ENCODE results near the gene CD93. TPM values are rescaled to one million over a fixed set of nuclear protein-coding genes. Genes with fewer than 3 reads are reported as not detected.

The CD93 gene
- total RNA-seq, 2 experiments from 2014 or later, result 1.1 TPM

GRCh38 chr20:23129891-23130621, 43.9 kb upstream of the CD93 start:
- no peaks in the 10 kb centered on the region for H3K36me3 Mint-ChIP-seq (ENCODE audit: low read depth)
- DNase-seq, result no peak
- Histone ChIP-seq H3K4me3 (ENCODE audit: low read length) (no peak overlapping the region), H3K4me1 (ENCODE audit: insufficient read depth, low read length) (peaks cover 28% of the 10 kb centered on the region), H3K27me3 (ENCODE audit: control insufficient read depth in 1 of 2, insufficient read depth in 2 of 2, low read length in 2 of 2) (no peaks in the 10 kb centered on the region), H3K36me3 (ENCODE audit: insufficient read depth, low read length) (no peaks in the 10 kb centered on the region), H3K9me3 (ENCODE audit: control insufficient read depth in 1 of 2, insufficient read depth in 1 of 2, low read length in 2 of 2) (no peaks in the 10 kb centered on the region), H3K27ac (ENCODE audit: low read depth in 1 of 2, low read length in 2 of 2) (no peak overlapping the region)
- no peak overlapping the region for H3K27ac Mint-ChIP-seq
- H3K9me3 Mint-ChIP-seq, result no peaks in the 10 kb centered on the region
- CTCF ChIA-PET, result no interaction called here
- TF ChIP-seq CTCF (IDR thresholded peaks at IDR 0.05), result no peak
- ATAC-seq (ENCODE audit: poor library complexity), result no peak
- no peak overlapping the region for H3K4me3 Mint-ChIP-seq
- POLR2A ChIA-PET, result no interaction called here
- intact Hi-C loops (cut with DNase I, micrococcal nuclease), result no loop called here
- no peaks in the 10 kb centered on the region for H3K27me3 Mint-ChIP-seq
- no peaks in the 10 kb centered on the region for H3K4me1 Mint-ChIP-seq (ENCODE audit: low read depth)

- no peaks in the 10 kb centered on the region for H3K9me3 Mint-ChIP-seq
- ATAC-seq (ENCODE audit: poor library complexity) (no peak), DNase-seq (no peak)
- Histone ChIP-seq H3K4me1 (ENCODE audit: insufficient read depth, low read length) (peaks cover 28% of the 10 kb centered on the region), H3K27ac (ENCODE audit: low read depth in 1 of 2, low read length in 2 of 2) (no peak overlapping the region), H3K27me3 (ENCODE audit: control insufficient read depth in 1 of 2, insufficient read depth in 2 of 2, low read length in 2 of 2) (no peaks in the 10 kb centered on the region), H3K9me3 (ENCODE audit: control insufficient read depth in 1 of 2, insufficient read depth in 1 of 2, low read length in 2 of 2) (no peaks in the 10 kb centered on the region), H3K36me3 (ENCODE audit: insufficient read depth, low read length) (no peaks in the 10 kb centered on the region), H3K4me3 (ENCODE audit: low read length) (no peak overlapping the region)
- H3K4me3 Mint-ChIP-seq, result no peak overlapping the region
- intact Hi-C loops (cut with DNase I, micrococcal nuclease), result no loop called here
- no peak overlapping the region for H3K27ac Mint-ChIP-seq
- POLR2A ChIA-PET, result no interaction called here
- no peaks in the 10 kb centered on the region for H3K4me1 Mint-ChIP-seq (ENCODE audit: low read depth)
- no peaks in the 10 kb centered on the region for H3K27me3 Mint-ChIP-seq
- CTCF ChIA-PET, result no interaction called here
- H3K36me3 Mint-ChIP-seq (ENCODE audit: low read depth), result no peaks in the 10 kb centered on the region
- TF ChIP-seq CTCF (IDR thresholded peaks at IDR 0.05), result no peak
These were observed 43.1 kb upstream of the CD93 start for GRCh38 chr20:23129266-23129665.

DNA sequence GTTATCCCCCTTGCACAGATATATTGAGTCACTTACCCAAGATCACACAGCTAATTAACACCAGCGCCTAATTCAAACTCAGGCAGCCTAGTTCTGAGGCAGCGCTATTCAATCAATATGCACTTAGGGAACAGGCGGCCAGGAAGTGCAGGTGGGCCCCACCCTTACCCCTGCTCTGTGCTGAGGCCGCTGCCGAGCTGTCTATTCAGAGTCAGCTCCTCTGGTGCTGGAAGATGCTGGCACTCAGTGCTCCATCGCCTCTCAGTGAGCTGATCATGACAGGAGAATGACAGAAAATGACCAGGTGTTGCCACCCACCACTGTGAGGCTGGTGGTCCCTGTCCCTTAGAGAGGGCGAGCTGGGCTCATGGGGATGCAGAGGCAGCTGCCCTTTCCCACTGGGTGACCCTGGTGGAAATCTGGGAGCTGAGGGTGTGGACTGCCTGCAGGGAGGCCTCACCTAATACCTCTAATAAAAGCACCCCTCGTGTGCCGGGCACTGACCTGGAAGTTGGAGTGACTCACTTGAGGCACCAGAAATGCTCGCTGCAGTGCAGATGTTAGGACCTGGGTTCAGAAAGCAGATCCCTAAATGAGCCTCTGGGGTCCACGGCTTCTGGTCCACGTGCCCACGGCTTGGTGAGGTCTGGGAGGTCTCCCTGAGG, 42.5 kb upstream of the CD93 start:
- no peaks in the 10 kb centered on the region for H3K36me3 Mint-ChIP-seq (ENCODE audit: low read depth)
- no peak overlapping the region for H3K27ac ChIP-seq (ENCODE audit: low read depth in 1 of 2, low read length in 2 of 2)
- TF ChIP-seq CTCF (IDR thresholded peaks at IDR 0.05), result no peak
- peaks cover 28% of the 10 kb centered on the region for H3K4me1 ChIP-seq (ENCODE audit: insufficient read depth, low read length)
- H3K9me3 ChIP-seq (ENCODE audit: control insufficient read depth in 1 of 2, insufficient read depth in 1 of 2, low read length in 2 of 2), result no peaks in the 10 kb centered on the region
- ChIA-PET POLR2A (no interaction called here), CTCF (no interaction called here)
- no peak overlapping the region for H3K4me3 ChIP-seq (ENCODE audit: low read length)
- no peak overlapping the region for H3K27ac Mint-ChIP-seq
- no peak for ATAC-seq (ENCODE audit: poor library complexity)
- no peaks in the 10 kb centered on the region for H3K4me1 Mint-ChIP-seq (ENCODE audit: low read depth)
- H3K27me3 ChIP-seq (ENCODE audit: control insufficient read depth in 1 of 2, insufficient read depth in 2 of 2, low read length in 2 of 2), result no peaks in the 10 kb centered on the region
- no peak for DNase-seq
- H3K9me3 Mint-ChIP-seq, result no peaks in the 10 kb centered on the region
- H3K4me3 Mint-ChIP-seq, result no peak overlapping the region
- H3K27me3 Mint-ChIP-seq, result no peaks in the 10 kb centered on the region
- no peaks in the 10 kb centered on the region for H3K36me3 ChIP-seq (ENCODE audit: insufficient read depth, low read length)
- intact Hi-C loops (cut with DNase I, micrococcal nuclease), result no loop called here

Data from CD4-positive, alpha-beta T cell (primary cell).